Vagina (tissue), 2 donors: ENCODE results near the gene ACSF3. TPM values are rescaled to one million over a fixed set of nuclear protein-coding genes. Genes with fewer than 3 reads are reported as not detected.
"Not testable (repeated sequence)": the region's sequence is repeated elsewhere in the genome, so short reads cannot be mapped to it uniquely, and the experiment has no call there.

ENCODE experiments used
- DNase-seq, 2 donors: peaks; one replicate each; pipeline ENCODE4 v3.0.0-alpha.2; 2017; ENCODE audit errors: extremely low spot score in 2 of 2
- H3K27ac ChIP-seq: fragments of 200-600 bp; sonication (generic); one replicate; pipeline ENCODE4 v1.5.1; 2019
- H3K27me3 ChIP-seq: fragments of 200-600 bp; sonication (generic); one replicate; pipeline ENCODE4 v1.5.1; 2019
- H3K36me3 ChIP-seq, 2 donors: fragments of 200-600 bp; sonication (generic); one replicate each; pipeline ENCODE4 v1.5.1; 2017 to 2019
- H3K4me1 ChIP-seq: fragments of 200-600 bp; sonication (generic); one replicate; pipeline ENCODE4 v1.5.1; 2019
- H3K4me3 ChIP-seq, 2 donors: fragments of 200-600 bp; sonication (generic); 1 replicate in 1 of 2; 2 replicates in 1 of 2; pipeline ENCODE4 v1.5.1; 2016 to 2019
- H3K9me3 ChIP-seq: fragments of 200-600 bp; sonication (generic); one replicate; pipeline ENCODE4 v1.5.1; 2019
- POLR2A ChIP-seq, 2 donors: fragments of 450-650 bp; IDR thresholded peaks; one replicate each; pipeline ENCODE4 v1.6.1; 2017; ENCODE audit warnings: antibody characterized with exemption in 2 of 2, mild to moderate bottlenecking in 2 of 2, moderate library complexity in 2 of 2
- POLR2AphosphoS5 ChIP-seq, 2 donors: sonication (generic); formaldehyde crosslinking; IDR thresholded peaks; one replicate each; pipeline ENCODE4 v1.9.0; 2017; ENCODE audit warnings: antibody characterized with exemption in 2 of 2, mild to moderate bottlenecking in 2 of 2, low read depth in 1 of 2; ENCODE audit not compliant: insufficient read depth in 1 of 2
- intact Hi-C: fragments of 100-400 bp; cut with DNase I; formaldehyde crosslinking; loops from one replicate; pipeline ENCODE4 v1.15.1; 2023
- total RNA-seq: library from RNA; depleted of rRNA; stranded (reverse); fragments of >200 nt; gene quantifications from one replicate; pipeline ENCODE4 v1.2.3, GENCODE V29; 2016
- TF ChIP-seq, protein P1 (sequence below), 3 experiments: fragments of 450-650 bp in 2 of 3; fragments of 200-600 bp in 1 of 3; sonication (generic) in 1 of 3; IDR thresholded peaks; one replicate each; pipeline ENCODE4 v1.5.1; 2017 to 2019; ENCODE audit warnings: antibody characterized with exemption in 3 of 3, mild to moderate bottlenecking in 2 of 3, moderate library complexity in 2 of 3

Gene ACSF3
- total RNA-seq, 1 donor from 2014 or later = 23.3 TPM

DNA sequence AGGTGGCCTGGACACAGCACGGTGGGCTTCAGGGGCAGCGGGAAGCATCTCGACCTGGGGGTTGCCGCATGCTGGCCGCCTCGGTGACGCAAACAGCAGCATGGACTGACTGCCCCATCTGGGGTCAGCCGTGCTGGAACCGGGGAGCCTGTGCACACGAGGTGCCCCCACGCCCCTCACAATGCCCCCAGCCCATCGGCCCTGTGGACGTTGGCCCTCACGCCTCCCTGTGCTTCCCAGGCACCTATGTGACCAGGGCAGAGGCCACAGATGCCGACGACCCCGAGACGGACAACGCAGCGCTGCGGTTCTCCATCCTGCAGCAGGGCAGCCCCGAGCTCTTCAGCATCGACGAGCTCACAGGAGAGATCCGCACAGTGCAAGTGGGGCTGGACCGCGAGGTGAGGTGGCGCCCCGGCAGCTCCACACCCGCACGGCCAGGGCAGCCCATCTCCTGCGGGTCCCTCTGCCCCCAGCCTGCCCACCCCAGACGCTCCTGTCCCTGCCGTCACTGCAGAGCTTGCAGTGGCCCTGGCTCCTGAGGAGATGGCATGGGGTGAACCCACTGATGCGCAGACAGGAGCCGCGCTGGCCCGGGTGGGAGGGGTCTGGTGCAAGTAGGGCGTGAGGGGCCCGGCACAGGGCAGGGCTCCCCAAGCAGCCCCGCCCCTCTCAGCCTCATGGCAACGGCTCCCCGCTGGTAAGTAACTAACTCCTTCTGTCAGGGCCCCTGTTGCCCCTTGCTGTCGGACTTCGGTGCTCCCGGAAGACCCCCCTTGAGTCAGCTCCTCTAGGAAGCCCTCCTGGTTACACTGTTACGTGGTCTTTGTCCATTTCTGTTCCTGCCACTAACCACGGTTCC lies 91.5 kb downstream of the ACSF3 start:
- no peak for DNase-seq
- H3K4me1 ChIP-seq = no peaks in the 10 kb centered on the region
- TF ChIP-seq, protein P1, sequence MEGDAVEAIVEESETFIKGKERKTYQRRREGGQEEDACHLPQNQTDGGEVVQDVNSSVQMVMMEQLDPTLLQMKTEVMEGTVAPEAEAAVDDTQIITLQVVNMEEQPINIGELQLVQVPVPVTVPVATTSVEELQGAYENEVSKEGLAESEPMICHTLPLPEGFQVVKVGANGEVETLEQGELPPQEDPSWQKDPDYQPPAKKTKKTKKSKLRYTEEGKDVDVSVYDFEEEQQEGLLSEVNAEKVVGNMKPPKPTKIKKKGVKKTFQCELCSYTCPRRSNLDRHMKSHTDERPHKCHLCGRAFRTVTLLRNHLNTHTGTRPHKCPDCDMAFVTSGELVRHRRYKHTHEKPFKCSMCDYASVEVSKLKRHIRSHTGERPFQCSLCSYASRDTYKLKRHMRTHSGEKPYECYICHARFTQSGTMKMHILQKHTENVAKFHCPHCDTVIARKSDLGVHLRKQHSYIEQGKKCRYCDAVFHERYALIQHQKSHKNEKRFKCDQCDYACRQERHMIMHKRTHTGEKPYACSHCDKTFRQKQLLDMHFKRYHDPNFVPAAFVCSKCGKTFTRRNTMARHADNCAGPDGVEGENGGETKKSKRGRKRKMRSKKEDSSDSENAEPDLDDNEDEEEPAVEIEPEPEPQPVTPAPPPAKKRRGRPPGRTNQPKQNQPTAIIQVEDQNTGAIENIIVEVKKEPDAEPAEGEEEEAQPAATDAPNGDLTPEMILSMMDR (IDR thresholded peaks at IDR 0.05) = no peak
- no peak for TF ChIP-seq POLR2AphosphoS5 (IDR thresholded peaks at IDR 0.05; ENCODE audit: insufficient read depth in 1 of 2, low read depth in 1 of 2)
- no peak for TF ChIP-seq POLR2A (IDR thresholded peaks at IDR 0.05)
- H3K4me3 ChIP-seq = no peak overlapping the region
- H3K27ac ChIP-seq = no peak overlapping the region
- intact Hi-C loops = no loop called here
- no peaks in the 10 kb centered on the region for H3K36me3 ChIP-seq
- no peaks in the 10 kb centered on the region for H3K27me3 ChIP-seq
- H3K9me3 ChIP-seq = no peaks in the 10 kb centered on the region

- DNase-seq, H3K27me3 ChIP-seq, H3K4me3 ChIP-seq, intact Hi-C loops, H3K27ac ChIP-seq, H3K4me1 ChIP-seq, H3K9me3 ChIP-seq, H3K36me3 ChIP-seq: not testable (repeated sequence)
These were observed 92.4 kb downstream of the ACSF3 start for GRCh38 chr16:89185887-89186592.

DNA sequence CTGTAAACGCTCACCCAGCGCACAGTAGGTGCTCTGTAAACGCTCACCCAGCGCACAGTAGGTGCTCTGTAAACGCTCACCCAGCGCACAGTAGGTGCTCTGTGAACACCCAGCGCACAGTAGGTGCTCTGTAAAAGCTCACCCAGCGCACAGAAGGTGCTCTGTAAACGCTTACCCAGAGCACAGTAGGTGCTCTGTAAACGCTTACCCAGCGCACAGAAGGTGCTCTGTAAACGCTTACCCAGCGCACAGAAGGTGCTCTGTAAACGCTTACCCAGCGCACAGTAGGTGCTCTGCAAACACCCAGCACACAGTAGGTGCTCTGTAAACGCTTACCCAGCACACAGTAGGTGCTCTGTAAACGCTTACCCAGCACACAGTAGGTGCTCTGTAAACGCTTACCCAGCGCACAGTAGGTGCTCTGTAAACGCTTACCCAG lies 93.0 kb downstream of the ACSF3 start:
- DNase-seq, H3K36me3 ChIP-seq, H3K27me3 ChIP-seq, H3K9me3 ChIP-seq, H3K4me1 ChIP-seq, intact Hi-C loops, H3K27ac ChIP-seq, H3K4me3 ChIP-seq: not testable (repeated sequence)

- no peak for DNase-seq
- no peak overlapping the region for H3K27ac ChIP-seq
- no peaks in the 10 kb centered on the region for H3K27me3 ChIP-seq
- H3K4me3 ChIP-seq = no peak overlapping the region
- peaks cover 6% of the 10 kb centered on the region for H3K4me1 ChIP-seq
- H3K36me3 ChIP-seq = no peaks in the 10 kb centered on the region
- no peak for TF ChIP-seq POLR2A (IDR thresholded peaks at IDR 0.05)
- TF ChIP-seq POLR2AphosphoS5 (IDR thresholded peaks at IDR 0.05; ENCODE audit: insufficient read depth in 1 of 2, low read depth in 1 of 2) = no peak
- TF ChIP-seq, protein P1 (IDR thresholded peaks at IDR 0.05) = no peak
- intact Hi-C loops = no loop called here
- H3K9me3 ChIP-seq = no peaks in the 10 kb centered on the region
These were observed 93.5 kb downstream of the ACSF3 start for GRCh38 chr16:89187032-89187769.

GRCh38 chr16:89187770-89188392 lies 94.2 kb downstream of the ACSF3 start:
- H3K4me1 ChIP-seq = peaks cover 10% of the 10 kb centered on the region
- intact Hi-C loops = no loop called here

GRCh38 chr16:89188471-89189357 lies 95.1 kb downstream of the ACSF3 start:
- H3K4me1 ChIP-seq, H3K36me3 ChIP-seq, H3K4me3 ChIP-seq, H3K9me3 ChIP-seq, H3K27ac ChIP-seq, DNase-seq, intact Hi-C loops, H3K27me3 ChIP-seq: not testable (repeated sequence)

More at GRCh38 chr16:89187770-89188392, 94.2 kb downstream of the ACSF3 start:
- TF ChIP-seq POLR2A (IDR thresholded peaks at IDR 0.05) (no peak), POLR2AphosphoS5 (IDR thresholded peaks at IDR 0.05; ENCODE audit: insufficient read depth in 1 of 2, low read depth in 1 of 2) (no peak)
- TF ChIP-seq, protein P1 (IDR thresholded peaks at IDR 0.05) = no peak
- no peaks in the 10 kb centered on the region for H3K9me3 ChIP-seq
- H3K4me3 ChIP-seq = no peak overlapping the region
- no peak for DNase-seq
- H3K36me3 ChIP-seq = no peaks in the 10 kb centered on the region
- no peak overlapping the region for H3K27ac ChIP-seq
- H3K27me3 ChIP-seq = no peaks in the 10 kb centered on the region
